Fibroblast of skin of abdomen (primary cell): ENCODE results near the gene CTSA. TPM values are rescaled to one million over a fixed set of nuclear protein-coding genes. Genes with fewer than 3 reads are reported as not detected.

Experiments
- DNase-seq: peaks from one replicate; pipeline ENCODE4 v3.0.0-alpha.2; 2013
- polyA plus RNA-seq, 2 experiments: library from polyadenylated mRNA; unstranded; fragments of 120-200 nt; gene quantifications; one replicate each; pipeline ENCODE4 v1.2.1, GENCODE V29; 2013; ENCODE audit not compliant: insufficient read length in 2 of 2

Gene CTSA
- 171 TPM for polyA plus RNA-seq (2013, experiment 1 of 2; ENCODE audit: insufficient read length)
- 174 TPM for polyA plus RNA-seq (2013, experiment 2 of 2; ENCODE audit: insufficient read length)

DNA sequence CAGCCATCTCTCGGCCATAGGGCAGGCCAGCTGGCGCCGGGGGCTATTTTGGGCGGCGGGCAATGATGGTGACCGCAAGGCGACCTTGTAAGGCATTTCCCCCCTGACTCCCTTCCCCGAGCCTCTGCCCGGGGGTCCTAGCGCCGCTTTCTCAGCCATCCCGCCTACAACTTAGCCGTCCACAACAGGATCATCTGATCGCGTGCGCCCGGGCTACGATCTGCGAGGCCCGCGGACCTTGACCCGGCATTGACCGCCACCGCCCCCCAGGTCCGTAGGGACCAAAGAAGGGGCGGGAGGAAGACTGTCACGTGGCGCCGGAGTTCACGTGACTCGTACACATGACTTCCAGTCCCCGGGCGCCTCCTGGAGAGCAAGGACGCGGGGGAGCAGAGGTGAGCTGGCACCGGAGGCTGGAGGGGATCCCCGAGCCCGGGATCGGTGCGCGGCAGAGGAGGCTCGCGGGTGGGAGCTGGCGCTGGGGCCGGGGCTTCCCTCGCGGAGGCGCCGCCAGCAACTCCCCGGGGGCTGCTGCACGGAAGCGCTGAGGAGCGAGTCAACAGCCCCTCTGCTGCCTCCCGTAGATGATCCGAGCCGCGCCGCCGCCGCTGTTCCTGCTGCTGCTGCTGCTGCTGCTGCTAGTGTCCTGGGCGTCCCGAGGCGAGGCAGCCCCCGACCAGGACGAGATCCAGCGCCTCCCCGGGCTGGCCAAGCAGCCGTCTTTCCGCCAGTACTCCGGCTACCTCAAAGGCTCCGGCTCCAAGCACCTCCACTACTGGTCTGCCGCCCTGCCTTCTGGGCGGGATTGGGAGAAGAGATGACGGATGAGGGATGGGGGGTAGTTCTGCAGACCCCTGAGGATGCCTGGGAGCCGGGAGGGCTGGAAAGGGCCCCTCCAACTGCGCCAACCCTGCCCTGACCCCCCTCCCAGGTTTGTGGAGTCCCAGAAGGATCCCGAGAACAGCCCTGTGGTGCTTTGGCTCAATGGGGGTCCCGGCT is at the start of gene CTSA, which contains the start of gene NEURL2:
CTSA (plus strand) TSS at position 351 of the 999 bp plus-strand sequence; CDS start at position 585, 234 bp downstream.
NEURL2 (minus strand) TSS at position 224 of the 999 bp plus-strand sequence; CDS start at position 7, 217 bp downstream.
- DNase-seq, result peak; percentile 93

DNA sequence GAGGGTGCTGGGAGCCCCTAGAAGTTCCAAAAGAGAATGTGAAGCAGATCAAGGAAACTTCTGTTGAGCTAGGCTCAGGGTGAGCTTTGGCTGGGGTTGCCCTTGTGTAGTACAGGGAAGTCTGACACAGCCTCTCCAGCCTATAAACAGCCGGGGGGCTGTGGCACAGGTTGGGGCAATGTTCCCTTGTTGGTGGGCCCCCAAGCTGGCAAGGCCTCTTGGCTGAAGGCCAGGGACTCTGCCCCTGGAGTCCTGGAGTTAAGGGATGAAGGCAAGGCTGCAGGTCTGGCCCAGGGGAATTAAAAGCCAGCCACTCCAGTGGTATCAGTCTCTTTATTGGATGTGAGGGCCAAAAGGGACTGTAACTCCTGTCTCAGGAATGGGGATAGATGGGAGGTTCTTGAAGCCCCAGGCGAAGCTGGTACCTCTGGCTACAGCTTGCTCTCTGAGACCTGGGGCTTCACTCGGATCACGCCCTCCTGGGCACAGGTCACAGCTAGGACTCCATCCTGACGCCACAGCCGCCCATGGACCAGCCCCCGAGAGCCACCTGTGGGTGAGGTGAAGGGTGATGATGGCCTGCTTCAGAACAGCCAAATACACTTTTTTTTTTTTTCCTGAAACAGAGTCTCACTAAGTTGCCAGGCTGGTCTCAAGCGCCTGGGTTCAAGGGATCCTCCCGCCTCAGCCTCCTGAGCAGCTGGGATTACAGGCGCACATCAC is 49.6 kb upstream of the CTSA start:
- no peak for DNase-seq

DNA sequence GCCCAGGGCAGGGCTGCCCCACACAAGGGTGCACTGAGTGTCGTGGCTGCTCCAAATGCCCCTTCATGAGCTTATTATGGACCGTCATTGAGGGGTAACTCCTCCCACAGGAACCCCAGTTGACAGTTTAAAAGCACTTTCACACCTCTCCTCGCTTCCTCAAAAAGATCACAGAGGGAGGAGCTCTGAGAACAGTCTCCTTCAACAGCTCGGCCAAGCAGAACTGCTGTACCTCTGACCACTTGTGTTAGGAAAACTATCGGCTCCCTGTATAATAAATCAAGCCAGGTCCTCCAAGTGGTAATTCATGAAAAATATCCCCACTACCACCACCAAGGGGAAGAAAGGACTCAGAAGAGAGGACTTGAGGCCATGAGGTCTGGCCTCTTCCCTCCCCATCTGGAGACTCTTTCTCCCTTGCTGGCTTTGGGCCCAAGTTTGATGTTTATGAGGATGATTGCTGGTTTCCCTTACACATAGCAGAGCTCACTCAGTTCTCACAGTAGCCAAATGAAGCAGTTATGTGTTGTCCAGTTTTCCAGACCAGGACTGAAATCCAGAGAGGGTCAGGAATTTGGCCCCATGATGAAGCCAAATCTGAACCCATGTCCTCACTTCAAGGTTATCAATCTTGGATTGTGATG is 48.8 kb upstream of the CTSA start:
- DNase-seq, result no peak

DNA sequence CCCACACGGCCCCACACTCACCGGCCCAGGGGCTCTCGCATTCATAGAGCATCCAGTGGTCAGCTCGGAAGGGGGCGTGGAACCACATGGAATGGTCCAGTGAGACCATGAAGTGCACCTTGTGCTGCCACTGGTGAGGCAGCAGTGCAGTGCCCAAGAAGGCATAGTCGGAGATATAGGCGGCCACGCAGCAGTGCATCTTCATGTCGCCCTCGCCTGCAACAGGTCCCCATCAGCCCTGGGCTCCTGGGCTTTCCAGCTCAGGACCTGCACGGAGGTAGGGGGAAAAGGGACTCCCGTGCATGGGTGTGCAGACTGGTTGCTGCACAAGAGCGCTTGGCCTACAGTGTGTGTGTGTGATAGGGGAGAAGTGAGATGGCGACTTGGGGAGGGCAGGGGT is 47.6 kb upstream of the CTSA start:
- no peak for DNase-seq

DNA sequence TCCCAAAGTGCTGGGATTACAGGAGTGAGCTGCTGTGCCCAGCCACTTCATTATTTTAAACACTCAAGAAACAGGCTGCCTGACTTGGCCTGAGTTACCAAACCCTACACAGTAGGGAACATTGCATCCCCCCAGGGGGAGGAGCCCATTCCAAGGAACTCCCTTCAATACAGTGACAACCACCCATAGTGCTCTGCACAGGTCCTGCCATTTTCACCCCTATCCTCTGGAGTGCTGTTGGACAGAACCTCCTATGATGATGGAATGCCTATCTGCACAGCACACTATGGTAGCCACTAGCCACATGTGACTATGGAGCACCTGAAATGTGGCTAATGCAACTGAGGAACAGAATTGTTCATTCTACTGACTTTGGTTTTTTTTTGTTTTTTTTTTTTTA is 45.7 kb upstream of the CTSA start:
- no peak for DNase-seq

DNA sequence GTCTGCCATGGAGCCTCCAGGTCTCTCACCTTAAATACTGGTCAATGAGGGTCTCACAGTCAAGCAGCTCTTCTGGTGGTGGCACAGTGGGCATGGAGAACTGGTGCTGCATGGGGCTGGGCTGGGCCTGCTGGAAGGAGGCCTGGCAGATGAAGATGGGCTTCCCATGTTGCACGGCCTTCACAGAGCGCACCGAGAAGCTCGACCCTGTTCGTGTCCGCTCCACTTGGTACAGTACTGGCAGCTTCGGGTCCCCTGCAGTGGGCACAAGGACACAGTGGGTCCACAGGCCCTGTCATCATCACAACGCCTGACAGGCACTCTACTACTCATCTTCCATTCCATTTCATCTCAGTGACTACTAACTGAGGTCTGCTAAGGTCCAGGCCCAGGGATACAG is 42.7 kb upstream of the CTSA start:
- DNase-seq, result no peak

DNA sequence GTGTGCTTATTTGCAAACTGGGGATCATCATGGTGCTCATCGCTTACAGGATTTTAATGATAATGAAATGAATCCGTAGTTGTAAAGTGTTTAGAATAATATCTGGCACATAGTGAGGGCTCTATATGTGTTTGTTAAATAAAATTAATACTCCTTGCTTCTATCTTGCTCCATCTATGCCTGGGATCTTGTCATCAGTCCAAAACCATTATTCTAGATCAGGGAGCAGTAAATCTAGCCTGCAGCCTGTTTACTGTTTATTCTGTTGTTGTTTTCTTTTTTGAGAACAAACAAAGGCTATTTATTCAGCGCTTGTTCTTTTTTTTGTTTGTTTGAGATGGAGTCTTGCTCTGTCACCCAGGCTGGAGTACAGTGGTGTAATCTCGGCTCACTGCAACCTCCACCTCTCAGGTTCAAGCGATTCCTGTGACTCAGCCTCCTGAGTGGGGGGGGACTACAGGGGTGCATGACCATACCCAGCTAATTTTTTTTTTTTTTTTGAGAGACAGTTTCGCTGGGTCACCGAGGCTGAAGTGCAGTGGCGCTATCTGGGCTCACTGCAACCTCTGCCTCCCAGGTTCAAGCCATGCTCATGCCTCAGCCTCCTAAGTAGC is 42.1 kb upstream of the CTSA start:
- DNase-seq, result no peak

DNA sequence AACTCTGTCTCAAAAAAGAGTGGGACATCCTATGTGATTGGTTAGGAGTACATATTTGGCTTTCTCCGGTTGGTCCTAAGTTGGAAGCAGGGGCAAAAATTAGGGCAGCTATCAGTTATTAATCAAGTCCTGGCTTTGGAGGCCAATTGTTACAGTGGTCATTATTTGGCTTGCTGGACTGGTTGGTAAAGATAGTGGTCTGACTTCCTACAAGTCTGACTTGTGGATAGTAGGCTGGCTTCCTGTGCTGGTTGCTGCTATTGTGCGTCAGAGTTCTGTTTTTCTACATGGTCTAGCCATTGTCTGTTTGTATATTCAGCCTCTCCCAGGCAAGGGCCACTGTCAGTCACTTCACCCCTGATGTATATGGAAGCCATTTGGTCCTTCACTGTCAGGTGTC is 40.9 kb upstream of the CTSA start:
- no peak for DNase-seq

DNA sequence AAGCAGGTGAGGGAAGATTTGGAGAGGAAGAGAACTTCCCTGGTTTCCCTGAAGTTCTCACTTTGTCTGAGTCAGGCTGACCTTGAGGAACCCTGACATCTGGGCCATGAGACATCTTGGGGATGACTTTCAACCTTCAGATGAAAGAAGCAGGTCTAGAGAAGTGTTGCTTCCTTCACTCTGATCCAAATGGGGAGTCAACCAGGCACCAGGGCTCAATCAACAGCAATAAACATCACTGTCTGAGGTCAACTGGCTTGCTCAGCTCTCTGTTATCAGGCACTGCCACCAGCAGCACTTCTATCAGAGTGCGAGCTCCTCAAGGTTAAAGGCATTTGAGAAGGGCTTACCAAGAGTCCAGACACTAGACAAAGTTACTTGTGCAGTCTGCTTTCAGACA is 40.2 kb upstream of the CTSA start:
- DNase-seq, result no peak

DNA sequence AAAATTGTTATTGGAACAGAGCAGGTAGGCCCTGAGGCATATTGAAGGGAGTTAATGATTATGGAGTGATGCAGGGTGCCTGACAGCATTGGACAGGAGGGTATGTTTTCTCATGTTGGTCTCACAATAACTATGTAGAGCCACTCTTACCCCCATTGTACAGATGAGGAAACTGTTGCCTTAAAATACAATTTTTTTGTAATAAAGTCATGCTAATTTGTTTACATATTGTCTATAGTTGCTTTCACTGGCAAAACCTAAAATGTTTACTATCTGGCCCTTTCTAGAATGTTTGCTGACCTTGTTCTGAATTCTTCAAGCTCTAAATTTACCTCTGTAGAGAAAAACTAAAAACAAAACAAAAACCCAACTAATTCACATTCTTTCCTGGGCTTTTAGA is 39.6 kb upstream of the CTSA start:
- DNase-seq, result no peak

DNA sequence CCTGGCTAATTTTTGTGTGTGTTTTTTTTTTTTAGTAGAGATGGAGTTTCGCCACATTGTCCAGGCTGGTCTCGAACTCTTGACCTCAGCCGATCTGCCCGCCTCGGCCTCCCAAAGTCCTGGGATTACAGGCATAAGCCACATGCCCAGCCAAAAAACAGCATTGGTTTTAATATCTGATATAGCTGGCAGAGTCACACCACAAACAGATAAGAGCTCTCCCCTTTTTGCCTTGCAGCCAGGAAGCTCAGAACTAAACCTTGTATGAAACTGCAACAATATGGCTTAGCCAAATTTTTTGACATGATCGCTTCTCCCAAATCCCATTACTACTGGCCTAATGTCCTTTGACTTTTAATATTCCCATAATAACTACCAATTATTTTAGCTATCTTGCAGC is 38.8 kb upstream of the CTSA start:
- DNase-seq, result no peak

DNA sequence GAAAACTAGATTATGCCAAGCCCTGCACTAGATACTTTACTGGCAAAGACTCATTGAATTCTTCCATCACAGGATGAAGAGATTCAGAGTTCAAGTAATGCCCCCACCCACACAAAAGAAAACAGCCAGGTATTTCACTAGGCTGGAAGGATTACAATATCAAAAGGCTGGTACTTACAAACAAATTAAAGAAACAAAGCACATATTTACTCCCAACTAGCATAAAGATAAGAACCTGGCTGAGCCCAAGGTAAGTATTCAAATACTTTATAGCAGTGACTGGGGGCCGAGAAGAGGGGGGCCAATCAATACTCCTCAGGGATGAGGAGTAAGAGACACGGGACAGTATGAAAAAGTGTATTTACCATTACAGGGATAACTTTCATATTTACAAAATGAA is 37.7 kb upstream of the CTSA start:
- DNase-seq, result no peak

DNA sequence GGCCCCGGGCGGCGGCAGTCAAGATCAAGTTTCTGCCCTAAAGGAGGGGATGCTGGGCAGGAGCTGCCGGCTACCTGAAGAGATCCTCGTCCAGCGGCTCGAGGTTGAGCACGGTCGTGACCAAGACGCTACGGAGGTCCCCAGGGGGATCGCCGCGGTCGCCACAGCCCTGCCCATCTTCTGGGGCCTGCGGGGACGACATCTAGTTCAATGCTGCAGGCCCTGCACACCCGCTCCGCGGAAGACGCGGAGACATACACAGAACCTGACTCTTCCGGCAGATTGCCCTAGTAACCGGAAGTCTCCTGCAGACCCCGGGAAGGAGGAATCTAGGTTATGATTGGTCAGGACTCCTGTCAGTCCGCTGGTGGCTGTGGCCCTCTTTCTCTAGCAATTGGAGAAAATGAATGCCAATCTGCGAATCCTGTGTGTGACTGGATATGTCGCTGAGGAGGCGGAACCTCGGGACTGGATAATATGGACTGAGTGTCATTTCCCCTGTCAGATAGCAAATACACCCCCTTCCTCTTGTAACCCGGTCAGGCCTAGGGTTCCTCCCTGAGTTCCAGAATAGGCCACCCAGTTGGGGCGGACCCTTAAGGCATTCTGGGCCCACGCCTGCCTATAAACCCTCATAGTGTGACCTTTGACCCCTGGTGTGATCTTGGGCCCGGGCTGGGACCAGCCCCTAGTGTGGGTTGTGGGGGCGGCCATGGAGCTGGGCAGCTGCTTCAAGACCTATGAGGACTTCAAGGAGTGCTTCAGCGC is 33.8 kb upstream of the CTSA start, which contains the start of the genes ACOT8 and ZSWIM3:
ACOT8 (minus strand) TSS at position 279 of the 768 bp plus-strand sequence; CDS start at position 202, 77 bp downstream.
ZSWIM3 (plus strand) TSS at position 501 of the 768 bp plus-strand sequence; CDS start at position 713, 212 bp downstream.
- peak; percentile 100 for DNase-seq

DNA sequence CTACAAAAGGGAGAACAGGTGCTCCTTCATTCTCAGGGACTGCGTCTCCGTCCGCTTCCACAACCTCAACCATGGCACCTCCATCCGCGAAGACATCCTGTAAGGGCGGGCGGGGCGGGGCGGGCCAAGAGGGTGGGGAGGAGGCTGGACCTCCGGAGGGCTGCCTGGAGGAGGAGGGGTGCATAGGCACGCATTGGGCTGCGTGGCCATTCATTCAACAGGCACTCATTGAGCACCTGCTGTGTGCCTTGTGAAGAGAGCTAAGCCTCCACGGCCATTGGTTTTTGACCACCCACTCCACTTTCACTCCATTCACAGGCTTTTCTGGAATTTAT is 33.3 kb upstream of the CTSA start:
- no peak for DNase-seq

DNA sequence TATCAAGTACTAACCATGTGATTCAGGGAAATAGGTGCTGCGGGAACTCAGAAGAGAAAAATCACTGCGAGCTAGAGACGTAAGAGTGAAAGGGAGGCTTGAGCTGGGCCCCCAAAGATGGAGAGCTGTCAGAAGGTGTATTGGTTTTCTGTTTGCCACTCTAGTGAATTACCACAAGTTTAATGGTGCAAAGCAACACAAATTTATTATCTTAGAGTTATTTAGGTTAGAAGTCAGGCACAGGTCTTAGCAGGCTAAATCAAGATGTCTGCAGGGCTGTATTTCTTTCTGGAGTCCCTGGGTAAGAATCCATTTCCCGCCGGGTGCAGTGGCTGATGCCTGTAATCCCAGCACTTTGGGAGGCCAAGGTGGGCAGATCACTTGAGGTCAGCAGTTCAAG is 31.2 kb upstream of the CTSA start:
- DNase-seq, result no peak

DNA sequence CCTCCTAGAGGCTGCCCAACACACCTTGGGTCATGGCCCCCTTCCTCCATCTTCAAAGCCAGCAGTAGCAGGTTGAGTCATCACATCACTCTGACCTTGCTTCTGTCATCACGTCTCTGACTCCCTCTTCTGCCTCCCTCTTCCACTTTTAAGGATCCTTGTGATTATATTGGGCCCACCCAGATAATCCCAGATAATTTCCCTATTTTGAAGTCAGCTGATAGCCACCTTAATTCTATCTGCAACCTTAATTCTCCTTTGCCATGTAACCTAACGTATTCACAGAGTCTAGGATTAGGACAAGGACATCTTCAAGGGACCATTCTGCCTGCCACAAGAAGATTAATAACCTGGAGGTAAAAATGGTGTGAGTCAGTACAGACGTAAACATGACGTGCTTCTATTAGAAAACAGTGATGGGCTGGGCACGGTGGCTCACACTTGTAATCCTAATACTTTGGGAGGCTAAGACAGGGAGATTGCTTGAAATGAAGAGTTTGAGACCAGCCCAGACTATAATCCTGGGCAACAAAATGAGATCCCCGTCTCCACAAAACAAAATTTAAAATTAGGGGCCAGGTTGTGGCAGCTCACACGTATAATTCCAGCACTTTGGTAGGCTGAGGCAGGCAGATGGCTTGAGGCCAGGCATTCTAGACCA is 30.4 kb upstream of the CTSA start:
- no peak for DNase-seq

DNA sequence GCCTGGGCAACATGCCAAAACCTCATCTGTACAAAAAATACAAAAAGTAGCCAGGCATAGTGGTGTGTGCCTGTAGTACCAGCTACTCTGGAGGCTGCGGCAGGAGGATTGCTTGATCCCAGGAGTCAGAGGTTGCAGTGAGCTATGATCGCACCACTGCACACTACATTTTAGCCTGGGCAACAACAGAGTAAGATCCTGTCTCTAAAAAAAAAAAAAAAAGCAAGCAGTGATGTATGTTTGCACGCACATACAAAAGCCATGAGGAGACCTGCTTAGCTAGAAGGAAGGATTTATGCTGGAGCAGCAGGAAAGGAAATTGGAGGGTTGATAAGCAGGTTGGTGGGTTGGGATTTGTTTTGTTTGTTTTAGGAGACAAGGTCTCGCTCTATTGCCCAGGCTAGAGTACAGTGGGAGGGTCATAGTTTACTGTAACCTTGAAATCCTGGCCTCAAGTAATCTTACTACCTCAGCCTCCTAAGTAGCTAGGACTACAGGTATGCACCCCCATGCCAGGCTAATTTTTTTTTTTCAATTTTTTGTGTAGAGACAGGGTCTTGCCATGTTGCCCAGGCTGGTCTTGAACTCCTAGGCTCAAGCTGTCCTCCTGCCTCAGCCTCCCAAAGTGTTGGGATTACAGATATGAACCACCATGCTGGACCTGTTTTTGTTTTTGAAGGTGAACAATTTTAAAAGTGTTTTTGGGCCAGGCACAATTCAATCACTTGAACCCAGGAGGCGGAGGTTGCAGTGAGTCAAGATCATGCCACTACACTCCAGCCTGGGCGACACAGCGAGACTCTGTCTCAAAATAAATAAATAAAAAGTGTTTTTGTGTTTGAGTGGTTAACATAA is 29.7 kb upstream of the CTSA start:
- no peak for DNase-seq

DNA sequence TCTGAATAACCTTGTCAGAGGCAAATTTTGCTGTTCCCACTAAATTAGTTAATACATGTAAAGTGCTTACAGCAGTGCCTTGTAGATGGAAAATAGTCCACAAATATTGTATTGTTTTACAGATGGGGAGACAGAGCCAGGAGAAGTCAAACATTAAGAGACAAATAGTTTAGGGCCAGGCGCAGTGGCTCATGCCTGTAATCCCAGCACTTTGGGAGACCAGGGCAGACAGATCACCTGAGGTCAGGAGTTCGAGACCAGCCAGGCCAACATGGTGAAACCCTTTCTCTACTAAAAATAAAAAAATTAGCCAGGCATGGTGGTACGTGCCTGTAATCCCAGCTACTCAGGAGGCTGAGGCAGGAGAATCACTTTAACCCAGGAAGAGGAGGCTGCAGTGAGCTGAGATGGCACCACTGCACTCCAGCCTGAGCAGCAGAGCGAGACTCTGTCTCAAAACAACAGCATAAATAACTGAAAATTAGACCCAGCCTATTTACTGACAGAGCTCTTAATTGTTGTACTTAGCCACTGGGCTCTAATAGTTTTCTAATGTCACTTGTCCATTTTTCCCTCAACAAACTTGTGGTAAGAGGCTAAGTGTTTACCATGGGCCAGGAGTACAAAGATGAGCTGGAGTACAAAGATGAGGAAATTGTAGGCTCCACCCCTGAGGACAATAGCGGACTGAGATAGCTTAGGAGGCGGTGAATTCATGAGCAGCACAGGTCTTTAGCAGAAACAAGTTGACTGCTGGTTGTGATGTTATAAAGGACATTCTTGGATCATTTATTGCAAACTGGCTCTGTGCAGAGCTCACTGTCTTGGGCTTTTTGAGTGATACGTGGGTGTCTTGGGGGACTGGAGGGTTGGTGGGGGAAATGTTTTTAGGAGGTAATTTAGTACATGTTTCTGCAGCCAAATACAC is 27.3 kb upstream of the CTSA start:
- DNase-seq, result no peak

DNA sequence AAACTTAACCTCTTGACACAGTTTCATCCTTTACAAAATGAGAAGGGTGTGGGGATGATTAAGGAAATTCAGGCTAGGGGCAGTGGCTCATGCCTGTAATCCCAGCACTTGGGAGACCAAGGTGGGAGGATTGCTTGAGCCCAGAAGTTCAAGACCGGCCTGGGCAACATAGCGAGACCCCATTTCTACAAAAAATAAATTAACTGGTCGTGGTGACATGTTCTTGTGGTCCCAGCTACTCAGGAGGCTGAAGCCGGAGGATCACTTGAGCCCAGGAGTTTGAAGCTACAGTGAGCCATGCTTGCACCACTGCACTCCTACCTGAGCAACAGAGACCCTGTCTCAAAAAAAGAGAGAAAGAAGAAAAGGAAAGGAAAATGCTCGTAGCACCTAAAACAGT is 24.7 kb upstream of the CTSA start:
- DNase-seq, result no peak
